GM12891 (cell line): ENCODE results near the gene MBIP.

Experiments used
- POLR2A ChIP-seq: IDR thresholded peaks from 2 replicates; pipeline ENCODE4 v1.6.1; 2011; ENCODE audit warnings: low read depth, low read length, control low read depth
- POLR2AphosphoS5 ChIP-seq: IDR thresholded peaks from 2 replicates; pipeline ENCODE4 v1.6.1; 2011; ENCODE audit warnings: low read depth, low read length, control low read depth
- TAF1 ChIP-seq: IDR thresholded peaks from 2 replicates; pipeline ENCODE4 v1.6.1; 2011; ENCODE audit warnings: low read depth, low read length, control low read depth

GRCh38 chr14:36313898-36314297, 6.5 kb downstream of the MBIP start:
- TF ChIP-seq POLR2A (no peak), POLR2AphosphoS5 (no peak), TAF1 (no peak)
